ENCODE results near the gene IFNAR1.

- no peak for TF ChIP-seq POLR2A (IDR thresholded peaks at IDR 0.05; ENCODE audit: low read length)
- no peak for TF ChIP-seq GATA1 (IDR thresholded peaks at IDR 0.05; ENCODE audit: low read depth, low read length)
These were observed 69.5 kb downstream of the IFNAR1 start for GRCh38 chr21:33394260-33394659.

All from erythroblast (primary cell).